ENCODE data around the gene PLEKHA3. TPM values are rescaled to one million over a fixed set of nuclear protein-coding genes. Genes with fewer than 3 reads are reported as not detected.

The PLEKHA3 gene
- total and polyA plus RNA-seq, 2 of the 4 experiments (the other 2 are of a cell fraction): 3.9 to 5.5 TPM

DNA sequence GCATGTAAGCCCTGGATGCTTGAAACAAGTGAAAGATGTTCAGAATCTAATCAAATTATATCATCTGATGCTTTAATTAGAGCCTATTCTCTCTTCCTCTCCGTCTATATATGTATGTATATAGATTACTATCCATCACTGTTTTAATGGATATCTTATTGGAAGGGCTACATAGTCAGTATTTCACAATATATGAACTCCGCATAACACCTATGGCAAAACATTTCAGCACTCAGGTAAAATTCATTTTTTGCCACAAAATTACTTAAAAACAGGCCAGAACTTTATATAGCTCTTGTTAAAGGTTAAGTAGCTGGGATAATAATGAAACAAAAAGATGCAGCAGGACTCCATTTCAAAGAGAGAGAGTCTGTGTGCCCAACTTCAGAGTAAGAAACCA is 27.9 kb upstream of the PLEKHA3 start:
- no peak overlapping the region; a peak in 1 of 4 replicates for H4K8ac ChIP-seq (ENCODE audit: low read depth in 2 of 2, low read length in 2 of 2)
- no peaks in the 10 kb centered on the region for H3K9me3 ChIP-seq (ENCODE audit: control insufficient read depth, insufficient read depth, low read length)
- no TSS peak for BruUV-seq (replicated peaks)
- dilution Hi-C loops (cut with HindIII; ENCODE audit: low sequenced_read_pairs, unreplicated experiment): no loop called here
- in situ Hi-C loops (cut with MboI; ENCODE audit: low sequenced_read_pairs): no loop called here
- DNase-seq (no peak), ATAC-seq (ENCODE audit: low read depth) (no peak)
- H4K5ac ChIP-seq (ENCODE audit: low read depth, low read length): no peak overlapping the region
- no peak overlapping the region for H3K56ac ChIP-seq (ENCODE audit: extremely low read depth, insufficient read depth, low read length)
- no peak overlapping the region for H3K9ac ChIP-seq (ENCODE audit: low read depth, low read length)
- peaks cover 6% of the 10 kb centered on the region for H3K4me1 ChIP-seq (ENCODE audit: control insufficient read depth, insufficient read depth, low read length)
- no peak overlapping the region for H3K14ac ChIP-seq (replicated peaks; ENCODE audit: low read depth, low read length)
- no peaks in the 10 kb centered on the region for H3K27me3 ChIP-seq (ENCODE audit: control insufficient read depth, insufficient read depth, low read length)
- no peak overlapping the region for H3K23ac ChIP-seq (ENCODE audit: low read depth, low read length)
- no peak overlapping the region for H2BK5ac ChIP-seq (ENCODE audit: low read depth, low read length, poor library complexity, severe bottlenecking)
- H3K4ac ChIP-seq (ENCODE audit: low read depth, low read length): no peak overlapping the region
- no peak overlapping the region for H2AK9ac ChIP-seq (replicated peaks; ENCODE audit: low read depth, low read length, poor library complexity)
- no peak overlapping the region for H2BK15ac ChIP-seq (ENCODE audit: low read depth, low read length)
- H3K79me1 ChIP-seq (ENCODE audit: low read depth in 1 of 2, low read length in 2 of 2): peaks cover 21 to 28% of the 10 kb centered on the region in 2 experiments
- H4K91ac ChIP-seq (ENCODE audit: insufficient read depth, low read depth, low read length): no peak overlapping the region
- H3K18ac ChIP-seq (ENCODE audit: low read depth, low read length): no peak overlapping the region
- peak; percentile 53; the same call in 1 of the 2 replicates for TF ChIP-seq CEBPB (IDR thresholded peaks at IDR 0.05; ENCODE audit: low read depth, low read length)
- TF ChIP-seq, protein P1, sequence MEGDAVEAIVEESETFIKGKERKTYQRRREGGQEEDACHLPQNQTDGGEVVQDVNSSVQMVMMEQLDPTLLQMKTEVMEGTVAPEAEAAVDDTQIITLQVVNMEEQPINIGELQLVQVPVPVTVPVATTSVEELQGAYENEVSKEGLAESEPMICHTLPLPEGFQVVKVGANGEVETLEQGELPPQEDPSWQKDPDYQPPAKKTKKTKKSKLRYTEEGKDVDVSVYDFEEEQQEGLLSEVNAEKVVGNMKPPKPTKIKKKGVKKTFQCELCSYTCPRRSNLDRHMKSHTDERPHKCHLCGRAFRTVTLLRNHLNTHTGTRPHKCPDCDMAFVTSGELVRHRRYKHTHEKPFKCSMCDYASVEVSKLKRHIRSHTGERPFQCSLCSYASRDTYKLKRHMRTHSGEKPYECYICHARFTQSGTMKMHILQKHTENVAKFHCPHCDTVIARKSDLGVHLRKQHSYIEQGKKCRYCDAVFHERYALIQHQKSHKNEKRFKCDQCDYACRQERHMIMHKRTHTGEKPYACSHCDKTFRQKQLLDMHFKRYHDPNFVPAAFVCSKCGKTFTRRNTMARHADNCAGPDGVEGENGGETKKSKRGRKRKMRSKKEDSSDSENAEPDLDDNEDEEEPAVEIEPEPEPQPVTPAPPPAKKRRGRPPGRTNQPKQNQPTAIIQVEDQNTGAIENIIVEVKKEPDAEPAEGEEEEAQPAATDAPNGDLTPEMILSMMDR (conservative IDR thresholded peaks at IDR 0.05; ENCODE audit: low read depth, low read length): no peak
- H3K9me1 ChIP-seq (ENCODE audit: insufficient read depth, low read length): 0 out of 2 replicates have a peak, but pooled peaks cover 2% of the 10 kb centered on the region
- no CpG with 5 or more reads among the region's 2 CpGs for WGBS, 2 experiments (ENCODE audit: extremely low coverage in 2 of 2, insufficient read length in 1 of 2)
- no peak overlapping the region for H3K4me3 ChIP-seq (ENCODE audit: insufficient read depth, low read depth, low read length)
- peaks cover 7% of the 10 kb centered on the region; the same call in 1 of the 2 replicates for H3K36me3 ChIP-seq (ENCODE audit: control insufficient read depth, insufficient read depth, low read length)
- H2BK20ac ChIP-seq (ENCODE audit: low read depth, low read length): no peak overlapping the region
- H4K20me1 ChIP-seq (ENCODE audit: insufficient read depth, low read length): peaks cover 9% of the 10 kb centered on the region; the same call in 1 of the 2 replicates
- H2BK120ac ChIP-seq (ENCODE audit: low read depth, low read length): no peak overlapping the region
- H3K4me2 ChIP-seq (ENCODE audit: low read depth, low read length): no peak overlapping the region
- ChIA-PET POLR2A (ENCODE audit: unreplicated experiment) (no interaction called here), CTCF (interaction anchor here (0.7 to 1.1 kb wide), 2 partner anchors 19 to 397 kb away, joined by 3 to 5 read pairs; no protein-coding TSS in a partner anchor)
- H2AK5ac ChIP-seq (ENCODE audit: low read depth, low read length): no peak overlapping the region
- no peak overlapping the region for H2AFZ ChIP-seq (replicated peaks; ENCODE audit: low read length, poor library complexity)
- H3K27ac ChIP-seq (ENCODE audit: insufficient read depth, low read length): no peak overlapping the region
- intact Hi-C loops (cut with micrococcal nuclease): no loop called here
